ENCODE results near the gene NHLRC2.

The NHLRC2 gene

DNA sequence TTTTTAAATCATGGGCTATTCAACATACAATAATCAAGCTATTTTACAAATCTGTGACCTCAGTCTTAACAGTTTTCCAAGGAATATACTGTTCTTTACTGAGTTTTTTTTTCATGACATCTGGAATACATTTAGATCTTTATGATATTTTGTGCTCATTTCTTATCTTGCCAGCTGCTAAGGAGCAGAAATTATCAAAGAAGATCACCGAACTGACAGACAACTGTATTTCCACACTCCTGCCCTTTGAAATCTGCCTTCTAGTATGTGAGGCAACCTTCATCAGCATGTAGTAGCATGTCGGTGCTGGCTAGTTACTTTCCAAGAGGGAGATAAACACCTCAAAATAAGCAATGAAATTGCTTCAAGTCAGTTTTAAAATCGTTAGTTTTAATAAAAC, 66.4 kb downstream of the NHLRC2 start:
- DNase-seq (ENCODE audit: low spot score) = no peak
- in situ Hi-C loops (cut with MboI; ENCODE audit: low pct_unique_long_range_greater_than_20kb, low sequenced_read_pairs, unreplicated experiment) = no loop called here
- TF ChIP-seq, protein P1, sequence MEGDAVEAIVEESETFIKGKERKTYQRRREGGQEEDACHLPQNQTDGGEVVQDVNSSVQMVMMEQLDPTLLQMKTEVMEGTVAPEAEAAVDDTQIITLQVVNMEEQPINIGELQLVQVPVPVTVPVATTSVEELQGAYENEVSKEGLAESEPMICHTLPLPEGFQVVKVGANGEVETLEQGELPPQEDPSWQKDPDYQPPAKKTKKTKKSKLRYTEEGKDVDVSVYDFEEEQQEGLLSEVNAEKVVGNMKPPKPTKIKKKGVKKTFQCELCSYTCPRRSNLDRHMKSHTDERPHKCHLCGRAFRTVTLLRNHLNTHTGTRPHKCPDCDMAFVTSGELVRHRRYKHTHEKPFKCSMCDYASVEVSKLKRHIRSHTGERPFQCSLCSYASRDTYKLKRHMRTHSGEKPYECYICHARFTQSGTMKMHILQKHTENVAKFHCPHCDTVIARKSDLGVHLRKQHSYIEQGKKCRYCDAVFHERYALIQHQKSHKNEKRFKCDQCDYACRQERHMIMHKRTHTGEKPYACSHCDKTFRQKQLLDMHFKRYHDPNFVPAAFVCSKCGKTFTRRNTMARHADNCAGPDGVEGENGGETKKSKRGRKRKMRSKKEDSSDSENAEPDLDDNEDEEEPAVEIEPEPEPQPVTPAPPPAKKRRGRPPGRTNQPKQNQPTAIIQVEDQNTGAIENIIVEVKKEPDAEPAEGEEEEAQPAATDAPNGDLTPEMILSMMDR (IDR thresholded peaks at IDR 0.05; ENCODE audit: extremely low read depth, insufficient read depth, missing control alignments) = no peak

DNA sequence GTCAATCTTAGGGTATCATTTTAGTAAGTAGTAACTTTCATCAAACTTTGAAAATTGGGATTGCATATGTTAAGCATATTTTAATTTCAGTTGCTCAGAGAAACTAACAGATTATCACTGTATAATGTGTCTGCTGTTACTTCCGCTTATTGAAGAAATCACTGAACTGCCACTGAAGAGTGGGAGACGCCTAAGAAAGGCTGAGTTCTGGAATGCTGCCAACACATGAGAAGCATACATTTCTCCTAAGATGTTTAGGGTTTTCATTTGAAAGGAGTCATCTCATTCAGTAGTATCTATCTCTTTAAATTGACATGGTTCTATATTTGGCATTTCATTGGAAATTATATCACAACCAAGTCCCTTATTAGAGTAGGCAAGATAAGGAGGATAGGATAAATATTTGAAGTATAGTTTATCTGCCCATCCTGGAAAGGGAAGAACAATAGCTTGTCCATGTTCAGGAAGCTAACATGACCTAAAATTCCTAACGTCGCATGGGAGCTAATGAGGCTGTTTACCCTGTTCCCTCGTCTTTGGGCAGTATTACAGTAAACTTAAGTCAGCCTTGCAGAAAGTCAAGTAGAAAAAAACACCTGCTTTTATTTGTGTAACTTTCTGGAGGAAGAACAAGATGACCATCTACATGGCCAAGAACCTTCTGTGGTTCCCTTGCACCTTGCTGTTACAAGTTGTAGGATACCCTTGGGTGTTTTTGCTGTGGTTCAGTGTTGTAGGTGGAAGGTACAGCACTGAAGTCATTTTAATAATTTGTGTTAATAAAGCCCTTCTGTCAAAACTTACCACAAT, 67.3 kb downstream of the NHLRC2 start:
- in situ Hi-C loops (cut with MboI; ENCODE audit: low pct_unique_long_range_greater_than_20kb, low sequenced_read_pairs, unreplicated experiment) = no loop called here
- TF ChIP-seq, protein P1 (IDR thresholded peaks at IDR 0.05; ENCODE audit: extremely low read depth, insufficient read depth, missing control alignments) = no peak
- no peak for DNase-seq (ENCODE audit: low spot score)

DNA sequence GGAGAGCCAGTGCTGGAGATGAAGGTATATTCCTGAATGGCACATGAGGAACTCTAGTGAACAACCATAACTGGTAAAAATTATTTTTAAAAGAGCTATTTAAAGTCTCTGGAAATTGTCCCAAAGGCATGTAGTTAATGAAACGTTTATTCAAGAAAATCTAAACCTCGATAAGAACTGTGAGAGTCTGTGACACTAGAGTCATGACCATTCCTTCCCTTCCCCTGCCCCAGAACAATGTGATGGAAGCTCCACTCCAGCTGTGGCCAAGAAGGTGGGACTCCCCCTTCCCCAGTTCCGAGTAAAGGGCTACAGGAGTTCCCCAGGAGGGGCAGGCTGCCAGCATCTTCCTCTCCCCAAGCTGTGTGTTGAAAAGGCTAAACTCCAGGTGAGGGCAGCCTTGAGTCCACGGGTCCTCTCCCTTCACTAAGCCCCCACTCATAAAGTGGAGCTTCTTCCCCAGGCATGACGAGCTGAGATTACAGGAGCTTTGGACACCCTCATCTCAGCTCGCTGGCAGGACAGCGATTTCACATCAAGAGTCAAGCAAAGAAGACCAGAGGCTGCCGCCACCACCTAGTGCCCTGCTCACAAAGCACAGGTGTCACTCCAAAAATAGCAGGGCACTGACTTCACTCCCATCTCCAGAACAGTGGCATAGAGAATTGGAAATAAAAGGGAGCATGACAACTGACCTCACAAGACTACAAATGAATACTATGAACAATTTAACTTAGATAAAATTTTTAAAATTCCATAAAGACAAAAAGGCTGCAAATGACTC, 68.5 kb downstream of the NHLRC2 start:
- in situ Hi-C loops (cut with MboI; ENCODE audit: low pct_unique_long_range_greater_than_20kb, low sequenced_read_pairs, unreplicated experiment) = no loop called here
- DNase-seq (ENCODE audit: low spot score) = no peak
- TF ChIP-seq, protein P1 (IDR thresholded peaks at IDR 0.05; ENCODE audit: extremely low read depth, insufficient read depth, missing control alignments) = peak; percentile 25

DNA sequence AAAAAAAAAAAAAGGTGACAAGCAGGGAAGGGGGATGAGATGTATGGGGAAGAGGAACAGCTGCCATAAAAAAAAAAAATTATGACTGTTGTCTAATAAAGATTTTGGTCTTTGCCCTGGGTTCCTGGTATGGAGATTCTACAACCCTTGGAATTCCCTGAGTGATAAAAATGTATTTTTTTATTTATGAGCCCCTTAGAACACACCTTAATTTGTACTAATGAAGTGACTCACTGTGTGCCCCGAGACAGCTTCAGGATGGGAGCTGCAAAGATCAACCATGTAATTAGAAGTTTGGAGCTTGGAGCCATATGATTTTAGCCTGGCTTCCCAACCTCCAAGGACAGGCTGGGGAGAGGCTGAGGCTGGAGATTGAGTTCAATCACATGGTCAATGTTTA, 69.7 kb downstream of the NHLRC2 start:
- TF ChIP-seq, protein P1 (IDR thresholded peaks at IDR 0.05; ENCODE audit: extremely low read depth, insufficient read depth, missing control alignments) = no peak
- in situ Hi-C loops (cut with MboI; ENCODE audit: low pct_unique_long_range_greater_than_20kb, low sequenced_read_pairs, unreplicated experiment) = no loop called here
- DNase-seq (ENCODE audit: low spot score) = no peak

DNA sequence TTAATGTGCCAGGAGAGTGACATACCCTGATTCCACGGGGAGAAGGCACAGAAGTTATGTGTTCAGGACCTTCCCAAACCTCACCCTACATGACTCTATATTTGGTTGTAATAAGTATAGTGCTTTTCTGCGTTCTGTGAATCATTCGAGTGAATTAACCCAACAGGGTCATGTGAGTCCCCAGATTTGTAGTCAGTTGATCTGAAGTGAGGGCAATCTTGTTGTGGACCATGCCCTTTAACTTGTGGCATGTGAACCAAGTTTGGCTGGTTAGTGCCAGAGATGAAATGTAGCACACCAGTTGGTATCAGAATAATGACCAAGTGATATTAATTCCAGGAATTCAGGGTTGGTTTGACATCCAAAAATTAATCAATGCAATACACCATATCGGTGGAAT, 70.2 kb downstream of the NHLRC2 start:
- in situ Hi-C loops (cut with MboI; ENCODE audit: low pct_unique_long_range_greater_than_20kb, low sequenced_read_pairs, unreplicated experiment) = no loop called here
- DNase-seq (ENCODE audit: low spot score) = no peak
- TF ChIP-seq, protein P1 (IDR thresholded peaks at IDR 0.05; ENCODE audit: extremely low read depth, insufficient read depth, missing control alignments) = no peak

DNA sequence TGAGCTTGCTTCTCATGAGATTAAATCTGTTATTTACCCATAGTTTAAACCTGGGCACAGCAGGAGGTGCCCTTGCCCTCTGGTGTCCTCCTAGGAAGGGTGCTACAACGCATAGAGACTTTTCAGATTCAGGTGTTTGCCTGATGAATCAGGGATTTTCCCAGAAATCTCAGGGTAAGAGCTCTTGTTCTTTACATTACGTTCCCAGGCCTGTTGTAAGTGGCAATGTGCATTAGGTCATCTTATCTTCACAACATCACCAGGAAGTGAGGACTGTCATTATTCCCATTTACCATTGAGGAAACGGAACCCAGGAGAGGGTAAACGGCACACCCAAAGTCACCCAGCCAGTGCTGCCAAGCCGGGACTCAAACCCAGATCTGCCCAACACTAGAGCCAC, 73.0 kb downstream of the NHLRC2 start:
- no peak for DNase-seq (ENCODE audit: low spot score)
- TF ChIP-seq, protein P1 (IDR thresholded peaks at IDR 0.05; ENCODE audit: extremely low read depth, insufficient read depth, missing control alignments) = no peak
- in situ Hi-C loops (cut with MboI; ENCODE audit: low pct_unique_long_range_greater_than_20kb, low sequenced_read_pairs, unreplicated experiment) = no loop called here

Data from GM13977 (cell line).